ENCODE data around the gene KCNQ2. TPM values are rescaled to one million over a fixed set of nuclear protein-coding genes. Genes with fewer than 3 reads are reported as not detected.

Gene KCNQ2
- total RNA-seq, 2 donors from 2014 or later = 0.46 to 35.6 TPM

GRCh38 chr20:63371291-63371865, 101.1 kb downstream of the KCNQ2 start:
- H3K27me3 ChIP-seq (replicated peaks; ENCODE audit: insufficient read depth) = peaks cover 9% of the 10 kb centered on the region
- 69% methylated on average over 28 of the region's 28 CpGs for WGBS
- intact Hi-C loops (cut with DNase I) = no loop called here
- H3K36me3 ChIP-seq = no peaks in the 10 kb centered on the region
- H3K9me3 ChIP-seq = no peaks in the 10 kb centered on the region
- H3K27ac ChIP-seq = no peak overlapping the region
- no peak for DNase-seq (ENCODE audit: low spot score)
- TF ChIP-seq POLR2A (IDR thresholded peaks at IDR 0.05) (no peak), POLR2AphosphoS5 (IDR thresholded peaks at IDR 0.05) (no peak), CTCF (IDR thresholded peaks at IDR 0.05) (no peak)
- no peaks in the 10 kb centered on the region for H3K4me1 ChIP-seq (replicated peaks)
- H3K4me3 ChIP-seq = no peak overlapping the region

- intact Hi-C loops (cut with DNase I) = no loop called here
- Histone ChIP-seq H3K4me1 (replicated peaks) (no peaks in the 10 kb centered on the region), H3K36me3 (no peaks in the 10 kb centered on the region), H3K27ac (no peak overlapping the region), H3K27me3 (replicated peaks; ENCODE audit: insufficient read depth) (peaks cover 9% of the 10 kb centered on the region), H3K4me3 (no peak overlapping the region), H3K9me3 (no peaks in the 10 kb centered on the region)
- no peak for DNase-seq (ENCODE audit: low spot score)
- TF ChIP-seq POLR2AphosphoS5 (IDR thresholded peaks at IDR 0.05) (no peak), CTCF (IDR thresholded peaks at IDR 0.05) (no peak), POLR2A (IDR thresholded peaks at IDR 0.05) (no peak)
- WGBS = 35% methylated on average over 21 of the region's 21 CpGs
Observed at GRCh38 chr20:63370618-63371187, 101.8 kb downstream of the KCNQ2 start.

DNA sequence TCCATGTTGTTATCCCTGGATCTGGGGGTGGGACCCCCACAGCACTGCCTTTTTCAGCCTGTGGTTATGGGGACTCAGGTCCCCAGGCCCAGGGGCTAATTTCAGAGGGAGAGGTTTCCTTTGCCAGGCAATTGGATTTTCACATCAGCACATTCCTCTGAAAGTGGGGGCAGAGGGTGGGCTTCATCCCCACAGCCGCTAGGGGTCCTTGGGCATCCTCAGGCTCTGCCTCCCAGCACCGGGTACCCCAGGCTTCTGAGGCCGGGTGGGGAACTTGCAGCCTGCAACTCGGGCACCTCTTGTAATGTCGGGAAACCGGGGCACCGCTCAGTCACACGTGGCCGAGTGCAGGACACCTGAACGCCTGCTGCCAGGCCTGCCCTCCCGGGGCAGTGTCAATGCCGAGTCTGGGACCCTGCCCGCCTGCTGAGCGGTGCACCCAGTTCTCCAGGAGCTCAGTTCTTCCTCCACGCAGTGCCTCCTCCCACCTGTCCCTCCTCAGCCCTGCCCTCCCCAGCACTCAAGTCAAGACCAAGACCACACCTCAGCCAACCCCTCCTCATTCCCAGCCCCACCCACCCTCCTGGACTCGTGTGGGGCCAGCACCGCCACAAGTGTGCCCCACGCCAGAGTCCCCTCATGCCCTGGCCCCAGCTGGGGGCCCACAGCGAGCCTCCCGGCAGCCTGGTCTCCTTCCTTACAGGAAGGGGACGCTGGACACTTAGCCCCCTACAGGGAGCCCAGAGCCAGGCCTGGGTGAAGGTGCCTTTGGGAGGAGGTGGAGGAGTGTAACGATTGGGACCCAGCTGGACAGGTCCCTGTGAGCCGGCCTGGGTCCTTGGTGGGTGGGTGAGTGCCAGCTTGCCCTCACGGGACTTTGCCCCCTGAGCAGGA, 102.5 kb downstream of the KCNQ2 start:
- peaks cover 4% of the 10 kb centered on the region for H3K27me3 ChIP-seq (replicated peaks; ENCODE audit: insufficient read depth)
- no peak for TF ChIP-seq CTCF (IDR thresholded peaks at IDR 0.05)
- TF ChIP-seq POLR2A (IDR thresholded peaks at IDR 0.05) = no peak
- TF ChIP-seq POLR2AphosphoS5 (IDR thresholded peaks at IDR 0.05) = no peak
- H3K9me3 ChIP-seq = no peaks in the 10 kb centered on the region
- no peaks in the 10 kb centered on the region for H3K4me1 ChIP-seq (replicated peaks)
- no peaks in the 10 kb centered on the region for H3K36me3 ChIP-seq
- no peak overlapping the region for H3K27ac ChIP-seq
- H3K4me3 ChIP-seq = no peak overlapping the region
- 61% methylated on average over 24 of the region's 24 CpGs for WGBS
- intact Hi-C loops (cut with DNase I) = no loop called here
- no peak for DNase-seq (ENCODE audit: low spot score)

DNA sequence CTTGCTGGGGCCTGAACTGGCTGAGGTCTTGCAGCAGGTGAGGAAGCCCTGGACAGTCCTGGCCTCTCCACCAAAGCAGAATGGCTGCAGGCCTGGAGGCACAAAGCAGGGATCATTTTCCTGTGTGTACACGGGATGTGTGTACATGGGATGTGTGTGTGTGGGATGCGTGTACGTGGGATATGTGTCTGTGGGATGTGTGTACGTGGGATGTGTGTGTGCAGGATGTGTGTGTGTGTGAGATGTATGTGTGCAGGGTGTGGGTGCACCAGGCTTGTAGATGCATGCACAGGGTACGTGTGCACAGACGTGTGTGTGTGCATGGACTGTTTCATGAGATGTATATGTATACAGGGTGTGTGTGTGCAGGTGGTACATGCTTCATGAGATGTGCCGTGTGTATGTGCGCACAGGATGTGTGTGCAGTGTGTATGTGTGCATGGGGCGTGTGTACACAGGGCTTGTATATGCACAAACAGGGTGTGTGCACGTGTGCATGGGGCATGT, 103.4 kb downstream of the KCNQ2 start:
- Histone ChIP-seq H3K27me3 (replicated peaks; ENCODE audit: insufficient read depth) (peaks cover 4% of the 10 kb centered on the region), H3K9me3 (no peaks in the 10 kb centered on the region), H3K4me3 (no peak overlapping the region), H3K4me1 (replicated peaks) (no peaks in the 10 kb centered on the region), H3K27ac (no peak overlapping the region), H3K36me3 (no peaks in the 10 kb centered on the region)
- DNase-seq (ENCODE audit: low spot score) = no peak
- 87% methylated on average over 10 of the region's 10 CpGs for WGBS
- intact Hi-C loops (cut with DNase I) = no loop called here
- TF ChIP-seq CTCF (IDR thresholded peaks at IDR 0.05) (no peak), POLR2AphosphoS5 (IDR thresholded peaks at IDR 0.05) (no peak), POLR2A (IDR thresholded peaks at IDR 0.05) (no peak)

Data from prostate gland (tissue), 2 donors.